Measurements from ENCODE around the gene FTO.

Gene FTO

GRCh38 chr16:53784291-53784690 is 80.3 kb downstream of the FTO start:
- DNase-seq (ENCODE audit: low spot score), result no peak

GRCh38 chr16:53785044-53785443 is 81.1 kb downstream of the FTO start:
- no peak for DNase-seq (ENCODE audit: low spot score)

- no peak for DNase-seq (ENCODE audit: low spot score)
Observed at GRCh38 chr16:53785916-53786315, 82.0 kb downstream of the FTO start.

DNA sequence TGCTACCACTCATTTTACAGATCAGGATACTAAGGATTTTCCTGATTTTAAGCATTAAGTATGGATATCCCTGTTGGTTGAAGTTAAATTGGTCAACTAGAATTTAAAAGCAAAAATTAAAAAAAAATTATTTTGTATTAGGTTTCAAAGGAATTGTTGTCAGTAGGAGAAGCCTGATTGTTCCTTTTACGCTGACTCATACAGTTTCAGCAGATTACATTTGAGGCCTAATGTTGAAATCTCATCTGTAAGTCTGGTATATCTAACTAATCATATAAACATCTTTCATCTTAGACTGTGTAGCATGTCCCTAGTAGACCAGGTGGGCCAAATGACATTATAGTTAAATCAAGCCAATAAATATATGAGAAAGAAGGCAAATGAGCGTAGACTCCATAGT is 83.5 kb downstream of the FTO start:
- no peak for DNase-seq (ENCODE audit: low spot score)

DNA sequence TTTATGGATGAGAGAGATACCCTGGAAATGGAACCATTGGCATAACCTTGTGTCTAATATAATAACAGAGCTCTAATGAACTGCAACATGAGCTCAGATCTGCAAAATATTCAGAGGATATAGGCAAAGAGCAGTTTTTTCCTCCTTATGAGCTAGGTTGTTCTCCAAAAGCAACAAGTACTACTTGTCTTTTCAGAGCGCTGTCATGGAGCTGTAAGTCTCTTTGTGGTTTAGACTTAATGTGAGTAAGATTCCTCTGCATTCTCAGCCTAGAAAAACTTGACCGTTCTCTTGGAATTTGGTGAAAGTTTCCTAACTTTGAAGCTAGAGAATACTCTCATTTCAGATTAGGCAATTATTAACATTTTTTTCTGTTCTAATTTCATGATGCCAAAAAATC is 85.2 kb downstream of the FTO start:
- DNase-seq (ENCODE audit: low spot score), result no peak

DNA sequence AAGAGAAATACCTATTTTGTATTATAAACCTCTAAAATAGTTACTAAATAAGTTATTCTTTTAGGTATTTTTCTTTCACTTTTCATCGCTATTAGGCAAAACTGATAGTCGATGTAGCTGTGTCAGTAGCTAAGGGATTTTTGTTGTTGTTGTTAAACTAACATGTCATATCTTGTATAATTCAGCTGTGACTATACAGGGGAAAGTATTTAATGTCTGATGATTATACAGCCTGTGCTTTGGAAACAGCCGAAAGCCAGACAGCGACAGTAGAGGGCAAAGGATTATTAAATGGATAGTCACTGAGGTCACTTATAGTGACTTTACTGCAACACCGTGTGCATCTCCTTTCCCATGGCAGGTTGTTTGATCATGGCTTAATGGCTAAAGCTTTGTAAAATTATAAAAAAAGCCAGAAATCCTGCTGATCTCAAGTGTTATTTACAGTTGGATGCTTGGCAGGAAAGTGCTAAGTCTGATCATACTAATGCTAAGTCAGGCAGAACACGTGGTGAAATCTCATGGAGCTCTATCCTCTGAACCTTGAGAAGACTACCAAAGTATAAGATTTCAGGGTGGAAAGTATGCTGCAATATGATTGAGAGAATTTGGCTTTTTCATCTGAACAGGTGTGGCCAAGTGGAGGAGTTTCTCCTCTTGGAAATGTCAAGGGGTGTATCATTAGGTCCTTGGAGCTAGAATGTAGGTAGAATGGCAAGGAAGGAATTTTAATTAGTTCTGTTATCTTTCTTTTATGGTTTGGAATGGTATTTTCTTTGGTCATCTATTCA is 88.4 kb downstream of the FTO start:
- no peak for DNase-seq (ENCODE audit: low spot score)

GRCh38 chr16:53803451-53803850 is 99.5 kb downstream of the FTO start:
- no peak for DNase-seq (ENCODE audit: low spot score)

DNA sequence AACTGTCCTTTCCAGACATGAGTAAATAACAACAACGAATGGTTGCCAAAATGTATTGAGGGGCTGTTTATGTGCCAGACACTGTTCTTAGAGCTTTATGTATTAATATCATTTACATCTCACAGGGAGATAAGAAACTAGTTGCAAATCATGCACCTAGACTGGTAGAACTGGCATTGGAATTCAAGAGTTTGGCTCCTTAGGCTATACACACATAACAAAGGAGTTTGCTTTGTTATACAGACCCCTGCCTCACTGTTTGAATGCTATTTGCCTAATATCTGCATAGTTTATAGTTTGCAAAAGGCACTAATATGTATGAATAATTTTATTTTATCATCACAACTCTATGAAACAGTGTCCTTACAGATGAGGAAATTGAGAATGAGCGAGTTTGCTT is 100.0 kb downstream of the FTO start:
- DNase-seq (ENCODE audit: low spot score), result no peak

DNA sequence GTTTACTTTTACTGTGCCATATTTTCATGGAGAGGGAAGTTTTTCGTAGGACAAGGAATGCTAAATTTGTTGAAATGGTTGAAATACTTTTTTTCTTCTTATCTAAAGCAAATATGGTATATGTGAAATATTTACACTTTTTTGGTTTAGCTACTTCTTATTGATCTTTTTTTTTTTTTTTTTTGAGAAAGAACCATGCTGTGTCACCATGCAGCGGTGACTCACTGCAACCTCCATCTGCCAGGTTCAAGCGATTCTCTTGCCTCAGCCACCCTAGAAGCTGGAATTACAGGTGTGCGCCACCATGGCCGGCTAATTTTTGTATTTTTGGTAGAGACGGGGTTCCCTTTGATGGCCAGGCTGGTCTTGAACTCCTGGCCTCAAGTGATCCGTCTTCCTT is 100.5 kb downstream of the FTO start:
- no peak for DNase-seq (ENCODE audit: low spot score)

GRCh38 chr16:53805113-53805512 is 101.2 kb downstream of the FTO start:
- DNase-seq (ENCODE audit: low spot score), result no peak

DNA sequence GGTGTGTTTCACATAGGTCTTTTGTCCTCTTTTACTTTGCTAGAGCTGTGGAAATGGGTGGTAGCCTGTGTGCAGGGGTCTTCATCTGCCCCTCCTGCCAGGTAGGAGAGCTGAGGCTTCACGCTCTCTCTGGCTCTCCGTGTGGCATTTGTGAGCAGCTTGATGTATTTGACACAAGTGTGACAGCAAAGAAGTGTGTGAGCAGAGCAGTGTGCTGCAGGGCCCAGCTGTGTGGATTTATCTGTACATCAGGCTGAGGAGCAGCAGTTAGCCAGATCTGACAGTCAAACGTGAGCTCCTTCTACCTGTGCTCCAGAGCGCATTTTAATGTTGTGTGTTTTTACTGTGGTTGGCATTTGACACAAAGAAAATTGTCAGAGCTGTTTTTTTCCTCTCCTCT is 101.8 kb downstream of the FTO start:
- peak; percentile 18 for DNase-seq (ENCODE audit: low spot score)

DNA sequence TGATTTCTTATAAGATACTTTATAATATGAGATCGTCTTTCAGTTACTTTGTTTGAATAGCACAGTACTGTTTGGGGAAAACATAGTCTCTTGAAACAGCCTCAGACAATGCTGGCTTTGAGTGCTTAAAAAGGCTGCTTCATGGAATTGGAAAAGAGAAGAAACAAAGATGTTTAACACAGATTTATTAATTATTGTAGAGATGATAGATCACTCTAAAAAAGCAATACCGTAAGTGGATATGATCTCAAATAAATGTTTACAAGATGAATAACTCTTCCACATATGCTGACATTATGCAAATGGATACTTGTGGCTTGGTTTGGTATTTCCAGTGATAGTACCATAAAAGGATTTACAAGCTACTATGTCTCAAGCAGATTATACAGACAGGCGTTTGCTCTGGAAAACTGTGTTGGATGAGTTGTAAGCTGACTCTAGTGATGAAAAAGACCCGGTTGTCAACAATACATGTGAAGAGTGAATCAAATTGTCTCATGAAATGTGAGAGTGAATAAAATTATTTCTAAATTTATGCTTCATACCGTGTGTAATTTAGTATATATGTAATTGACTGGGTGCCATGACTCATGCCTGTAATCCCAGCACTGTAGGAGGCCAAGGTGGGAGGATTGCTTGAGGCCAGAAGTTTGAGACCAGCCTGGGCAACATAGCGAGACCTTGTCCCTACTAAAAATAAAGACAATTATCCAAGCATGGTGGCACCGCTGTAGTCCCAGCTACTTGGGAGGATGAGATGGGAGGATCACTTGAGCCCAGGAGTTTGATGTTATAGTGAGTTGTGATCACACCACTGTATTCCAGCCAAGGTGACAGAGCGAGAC is 105.4 kb downstream of the FTO start:
- peak; percentile 43 for DNase-seq (ENCODE audit: low spot score)

- DNase-seq (ENCODE audit: low spot score), result no peak
Observed at GRCh38 chr16:53812914-53813313, 109.0 kb downstream of the FTO start.

DNA sequence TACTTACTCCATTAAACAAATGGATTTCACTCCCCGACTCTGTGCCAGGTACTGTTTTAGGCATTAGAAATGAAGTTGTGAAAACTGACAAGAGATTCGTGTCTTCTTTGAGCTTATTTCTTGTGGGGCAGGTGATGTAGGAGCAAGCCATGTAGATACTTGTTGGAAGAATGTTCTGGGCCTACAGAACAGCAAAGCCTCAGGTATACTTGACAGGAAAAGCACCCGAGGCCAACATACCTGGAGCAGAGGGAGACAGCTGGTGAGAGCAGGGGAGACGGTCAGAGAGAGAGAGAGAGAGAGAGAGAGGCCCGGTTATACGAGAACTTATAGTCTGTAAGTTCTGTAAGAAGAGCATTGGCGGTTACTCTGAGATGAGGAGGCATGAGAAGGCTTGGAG is 110.8 kb downstream of the FTO start:
- no peak for DNase-seq (ENCODE audit: low spot score)

GRCh38 chr16:53816211-53816836 is 112.4 kb downstream of the FTO start:
- no peak for DNase-seq (ENCODE audit: low spot score)

DNA sequence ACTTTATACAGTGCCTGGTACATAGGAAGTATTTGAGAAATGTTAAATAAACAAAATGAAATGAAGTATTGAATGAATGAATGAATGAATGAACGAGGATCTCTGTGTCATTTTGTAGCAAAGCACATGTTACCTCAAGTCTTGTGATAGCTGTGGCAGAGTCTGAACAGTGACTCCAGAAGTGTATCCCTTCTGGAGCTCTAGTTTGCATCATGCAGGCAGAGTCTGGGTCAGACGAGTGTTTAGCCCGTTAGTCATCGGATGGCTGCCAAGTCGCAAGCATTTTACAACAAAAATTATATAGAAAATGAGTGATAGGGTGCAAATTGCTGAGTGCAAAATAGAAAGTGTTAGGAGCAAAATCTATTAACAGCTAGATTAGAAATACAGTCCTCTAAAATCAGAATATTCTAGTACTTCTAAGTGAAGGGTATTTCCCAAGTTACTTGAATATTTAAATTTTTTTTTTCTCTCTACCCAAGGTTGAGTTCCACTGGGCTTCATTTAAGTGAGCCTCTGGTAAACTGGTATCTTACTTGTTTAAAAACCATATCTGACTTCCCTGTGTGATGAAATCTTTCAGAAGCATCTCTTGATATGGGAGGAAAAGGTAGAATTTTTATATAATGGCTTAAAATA is 113.3 kb downstream of the FTO start:
- DNase-seq (ENCODE audit: low spot score), result no peak

DNA sequence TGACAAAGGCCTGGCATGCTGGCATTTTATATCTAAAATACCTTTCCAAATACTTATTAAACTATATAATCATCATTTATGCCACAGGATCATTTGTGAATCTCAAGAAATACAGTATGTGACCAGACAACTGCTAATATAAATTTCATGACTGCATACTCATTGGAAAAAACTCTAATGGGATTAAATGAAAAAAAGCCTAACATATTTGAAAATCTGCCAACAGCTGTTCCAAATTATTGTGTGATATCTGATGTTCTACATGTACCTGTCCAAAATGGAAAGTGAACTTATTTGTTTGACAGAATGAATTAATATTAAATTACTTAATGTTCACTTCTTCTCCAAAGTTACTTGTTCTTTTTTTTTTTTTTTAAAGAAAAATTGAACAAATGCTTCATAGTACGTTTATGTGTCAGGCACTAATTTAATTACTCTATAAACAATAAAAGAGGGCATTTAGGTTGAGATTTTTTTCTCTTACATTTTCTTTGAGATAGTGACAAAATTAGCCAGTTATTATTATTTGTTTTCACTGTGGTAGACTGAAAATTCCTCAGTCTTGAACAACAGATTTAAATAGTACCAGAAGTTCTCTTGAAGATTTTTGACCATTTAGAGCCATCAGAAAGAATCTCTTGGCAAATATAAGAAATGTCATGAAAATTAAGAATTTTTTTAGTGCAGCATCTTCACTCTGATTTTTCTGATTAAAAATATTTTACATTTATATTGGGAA is 114.0 kb downstream of the FTO start:
- DNase-seq (ENCODE audit: low spot score), result no peak

GRCh38 chr16:53821487-53821886 is 117.5 kb downstream of the FTO start:
- no peak for DNase-seq (ENCODE audit: low spot score)

DNA sequence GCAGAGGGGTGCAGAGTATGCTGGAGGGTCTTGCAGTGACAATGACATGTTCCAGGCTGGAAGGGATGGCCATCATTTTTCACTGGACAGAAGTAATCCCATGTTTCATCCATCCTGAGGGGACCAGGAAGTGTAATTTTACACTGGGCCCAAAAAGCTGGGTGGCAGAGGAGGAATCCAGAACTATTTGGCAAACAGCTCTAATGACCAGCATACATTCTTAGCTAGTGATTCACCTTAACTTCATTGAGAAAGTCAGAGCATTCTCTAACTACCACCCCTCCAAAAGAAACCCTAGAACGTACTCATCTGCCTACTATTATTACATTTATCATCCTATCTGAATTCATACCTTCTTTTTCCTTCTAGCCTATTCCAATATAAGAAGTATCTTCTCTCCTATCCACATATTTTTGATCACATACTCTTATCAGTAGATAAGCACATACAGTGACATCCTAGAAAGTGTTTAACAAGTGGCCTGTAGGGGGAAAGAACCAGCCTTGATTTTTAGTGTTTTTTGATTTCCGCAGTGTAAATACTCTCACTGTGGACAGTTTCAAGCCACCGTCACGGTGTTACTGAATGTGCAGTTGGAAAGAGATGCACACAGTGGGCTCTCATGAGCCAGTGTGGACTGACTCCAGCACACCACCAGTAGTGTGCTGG is 118.1 kb downstream of the FTO start:
- no peak for DNase-seq (ENCODE audit: low spot score)

GRCh38 chr16:53822936-53823529 is 119.1 kb downstream of the FTO start:
- no peak for DNase-seq (ENCODE audit: low spot score)

GRCh38 chr16:53826658-53827057 is 122.7 kb downstream of the FTO start:
- no peak for DNase-seq (ENCODE audit: low spot score)

Data from globus pallidus (tissue), 1 donor.